Panc1 (cell line): ENCODE results near the gene DAPK2. TPM values are rescaled to one million over a fixed set of nuclear protein-coding genes. Genes with fewer than 3 reads are reported as not detected.

Source experiments
- ATAC-seq: fragments of 200-7000 bp; cut with Tn5 transposase; 2 replicates; pipeline ENCODE4 v1.9.1; 2020; ENCODE audit warnings: mild to moderate bottlenecking, moderate library complexity
- BruUV-seq: library from RNA; stranded (reverse); fragments of 400-500 nt; replicated peaks from 2 replicates; lab custom pipeline; 2021; lab: Mats Ljungman, UMichigan
- CTCF ChIA-PET: fragments of 300-600 bp; sonication (Branson Sonifier 250); formaldehyde crosslinking; loops from one replicate; lab custom pipeline; 2022; ENCODE audit warnings: antibody characterized with exemption; lab: Charles Lee
- POLR2A ChIA-PET: fragments of 300-600 bp; sonication (Branson Sonifier 250); formaldehyde crosslinking; loops from one replicate; lab custom pipeline; 2022; ENCODE audit warnings: antibody characterized with exemption; lab: Charles Lee
- DNase-seq: peaks from one replicate; pipeline ENCODE4 v3.0.0-alpha.2; 2010; ENCODE audit warnings: low read depth, low spot score
- H3K27ac ChIP-seq: 2 replicates; pipeline ENCODE4 v1.5.1; 2011; ENCODE audit warnings: mild to moderate bottlenecking, low read length, inconsistent platforms
- H3K27me3 ChIP-seq: fragments of 200-500 bp; sonication (Bioruptor generic); 2 replicates; pipeline ENCODE4 v1.6.0; 2014; ENCODE audit warnings: low read length, inconsistent platforms; ENCODE audit not compliant: control insufficient read depth, insufficient read depth
- H3K36me3 ChIP-seq: fragments of 200-500 bp; sonication (Bioruptor generic); 2 replicates; pipeline ENCODE4 v1.5.1; 2014; ENCODE audit warnings: inconsistent platforms, mild to moderate bottlenecking, low read length, moderate library complexity; ENCODE audit not compliant: control insufficient read depth, insufficient read depth
- H3K4me1 ChIP-seq: 2 replicates; pipeline ENCODE4 v1.5.1; 2011; ENCODE audit warnings: inconsistent platforms, mild to moderate bottlenecking, low read length, moderate library complexity; ENCODE audit not compliant: control insufficient read depth, insufficient read depth
- H3K4me3 ChIP-seq, 2 experiments: 2 replicates each; pipeline ENCODE4 v1.5.1; 2011 to 2012; ENCODE audit warnings: low read depth in 2 of 2, low read length in 2 of 2, mild to moderate bottlenecking in 2 of 2, inconsistent platforms in 1 of 2, moderate library complexity in 1 of 2
- H3K9me3 ChIP-seq: fragments of 200-500 bp; sonication (Bioruptor generic); 2 replicates; pipeline ENCODE4 v1.5.1; 2014; ENCODE audit warnings: low read depth, mild to moderate bottlenecking, inconsistent platforms, low read length, moderate library complexity; ENCODE audit not compliant: control insufficient read depth, insufficient read depth
- CTCF ChIP-seq: fragments of 450-650 bp; IDR thresholded peaks from 2 replicates; pipeline ENCODE4 v1.5.1; 2017; ENCODE audit warnings: mild to moderate bottlenecking
- POLR2AphosphoS5 ChIP-seq: IDR thresholded peaks from 2 replicates; pipeline ENCODE4 v1.6.1; 2012; ENCODE audit warnings: mild to moderate bottlenecking, low read depth, low read length, moderate library complexity
- SIN3A ChIP-seq: IDR thresholded peaks from 2 replicates; pipeline ENCODE4 v1.6.1; 2012; ENCODE audit warnings: low read depth, mild to moderate bottlenecking, low read length, moderate library complexity, borderline replicate concordance; ENCODE audit not compliant: insufficient read depth
- TCF7L2 ChIP-seq: IDR thresholded peaks from 2 replicates; pipeline ENCODE4 v1.6.1; 2011; ENCODE audit warnings: mild to moderate bottlenecking, low read depth, low read length, inconsistent platforms
- in situ Hi-C: cut with HindIII; loops from 2 replicates; pipeline ENCODE4 v1.10.0; 2016; ENCODE audit warnings: low sequenced_read_pairs, low pct_unique_long_range_greater_than_20kb
- intact Hi-C: fragments of 100-400 bp; cut with micrococcal nuclease; formaldehyde crosslinking; loops from one replicate; pipeline ENCODE4 v1.10.0; 2022; ENCODE audit not compliant: unreplicated experiment
- total RNA-seq: library from RNA; stranded (reverse); gene quantifications from one replicate; pipeline ENCODE4 v1.2.1, GENCODE V29; 2021; ENCODE audit not compliant: unreplicated experiment
- TF ChIP-seq, protein P1 (sequence below), 2 experiments: IDR thresholded peaks; 2 replicates each; pipeline ENCODE4 v1.6.1; 2011 to 2012; ENCODE audit warnings: low read depth in 2 of 2, control low read depth in 1 of 2, low read length in 1 of 2, mild to moderate bottlenecking in 1 of 2, moderate library complexity in 1 of 2; ENCODE audit not compliant: insufficient read depth in 1 of 2

Gene DAPK2
- total RNA-seq, 1 experiment from 2014 or later, result 10.2 TPM

DNA sequence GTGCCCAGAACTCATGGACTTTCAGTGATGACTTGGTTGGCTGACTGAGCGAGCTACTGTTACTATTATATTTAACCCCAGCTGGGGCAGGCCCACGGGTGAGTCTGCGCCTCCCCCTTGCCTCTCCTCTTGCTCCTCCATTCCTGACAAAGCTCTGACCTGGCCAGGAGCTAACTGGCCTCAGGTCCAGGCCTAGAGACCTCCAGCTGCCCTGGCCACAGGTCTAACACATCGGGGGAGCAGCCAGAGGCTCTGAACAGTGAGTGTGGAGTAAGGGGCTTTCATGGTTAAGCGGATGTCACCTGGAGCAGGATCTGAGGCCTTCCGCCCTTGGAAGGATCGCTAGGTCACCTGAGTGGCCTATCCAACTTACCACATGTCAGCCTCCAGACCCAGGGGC, 116.3 kb downstream of the DAPK2 start:
- in situ Hi-C loops, result no loop called here
- no peak for TF ChIP-seq CTCF
- TF ChIP-seq POLR2AphosphoS5, result no peak
- TF ChIP-seq, protein P1, sequence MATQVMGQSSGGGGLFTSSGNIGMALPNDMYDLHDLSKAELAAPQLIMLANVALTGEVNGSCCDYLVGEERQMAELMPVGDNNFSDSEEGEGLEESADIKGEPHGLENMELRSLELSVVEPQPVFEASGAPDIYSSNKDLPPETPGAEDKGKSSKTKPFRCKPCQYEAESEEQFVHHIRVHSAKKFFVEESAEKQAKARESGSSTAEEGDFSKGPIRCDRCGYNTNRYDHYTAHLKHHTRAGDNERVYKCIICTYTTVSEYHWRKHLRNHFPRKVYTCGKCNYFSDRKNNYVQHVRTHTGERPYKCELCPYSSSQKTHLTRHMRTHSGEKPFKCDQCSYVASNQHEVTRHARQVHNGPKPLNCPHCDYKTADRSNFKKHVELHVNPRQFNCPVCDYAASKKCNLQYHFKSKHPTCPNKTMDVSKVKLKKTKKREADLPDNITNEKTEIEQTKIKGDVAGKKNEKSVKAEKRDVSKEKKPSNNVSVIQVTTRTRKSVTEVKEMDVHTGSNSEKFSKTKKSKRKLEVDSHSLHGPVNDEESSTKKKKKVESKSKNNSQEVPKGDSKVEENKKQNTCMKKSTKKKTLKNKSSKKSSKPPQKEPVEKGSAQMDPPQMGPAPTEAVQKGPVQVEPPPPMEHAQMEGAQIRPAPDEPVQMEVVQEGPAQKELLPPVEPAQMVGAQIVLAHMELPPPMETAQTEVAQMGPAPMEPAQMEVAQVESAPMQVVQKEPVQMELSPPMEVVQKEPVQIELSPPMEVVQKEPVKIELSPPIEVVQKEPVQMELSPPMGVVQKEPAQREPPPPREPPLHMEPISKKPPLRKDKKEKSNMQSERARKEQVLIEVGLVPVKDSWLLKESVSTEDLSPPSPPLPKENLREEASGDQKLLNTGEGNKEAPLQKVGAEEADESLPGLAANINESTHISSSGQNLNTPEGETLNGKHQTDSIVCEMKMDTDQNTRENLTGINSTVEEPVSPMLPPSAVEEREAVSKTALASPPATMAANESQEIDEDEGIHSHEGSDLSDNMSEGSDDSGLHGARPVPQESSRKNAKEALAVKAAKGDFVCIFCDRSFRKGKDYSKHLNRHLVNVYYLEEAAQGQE (IDR thresholded peaks at IDR 0.05; ENCODE audit: insufficient read depth in 1 of 2, low read depth in 2 of 2, low read length in 1 of 2), result no peak
- TF ChIP-seq SIN3A, result no peak
- no peak for TF ChIP-seq TCF7L2
- ChIA-PET CTCF (no interaction called here), POLR2A (no interaction called here)
- intact Hi-C loops, result no loop called here
- Histone ChIP-seq H3K4me1 (no peaks in the 10 kb centered on the region), H3K4me3 (no peak overlapping the region), H3K9me3 (no peaks in the 10 kb centered on the region), H3K27ac (no peak overlapping the region), H3K36me3 (no peaks in the 10 kb centered on the region), H3K27me3 (no peaks in the 10 kb centered on the region)
- BruUV-seq, result no TSS peak
- ATAC-seq, result no peak
- no peak for DNase-seq

DNA sequence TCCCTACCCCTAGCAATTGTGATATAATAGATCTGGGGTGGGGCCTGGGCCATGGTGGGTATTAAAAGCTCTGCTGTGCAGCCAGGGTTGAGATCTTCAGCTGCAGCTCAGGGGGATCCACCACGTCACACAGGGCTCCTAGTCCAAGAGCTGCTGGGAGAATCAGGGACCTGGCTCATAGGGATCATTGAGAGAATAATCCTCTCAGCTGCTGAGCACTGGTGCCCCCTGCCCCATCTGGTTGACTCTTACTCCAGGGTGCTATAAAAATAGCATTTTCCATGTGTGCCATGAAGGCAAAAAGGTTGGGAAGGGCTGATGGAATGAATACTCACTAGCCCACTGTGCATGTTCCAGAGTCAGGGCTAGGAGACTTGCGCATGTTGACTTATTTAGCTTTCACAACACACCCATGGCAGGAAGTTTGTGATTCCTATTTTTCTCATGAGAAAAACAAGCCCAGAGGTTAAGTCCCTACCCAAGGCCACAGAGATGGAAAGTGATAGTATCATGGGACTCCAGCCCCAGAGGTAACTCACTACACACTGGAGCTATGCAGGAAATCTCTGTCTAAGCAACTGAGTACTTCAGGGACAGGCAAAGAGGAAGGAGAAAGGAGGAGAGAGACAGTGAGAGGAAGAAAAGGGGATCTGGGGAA, 118.0 kb downstream of the DAPK2 start:
- ATAC-seq, result no peak
- Histone ChIP-seq H3K4me3 (no peak overlapping the region), H3K27ac (no peak overlapping the region), H3K27me3 (no peaks in the 10 kb centered on the region), H3K36me3 (no peaks in the 10 kb centered on the region), H3K4me1 (no peaks in the 10 kb centered on the region), H3K9me3 (no peaks in the 10 kb centered on the region)
- BruUV-seq, result no TSS peak
- in situ Hi-C loops (no loop called here), intact Hi-C loops (no loop called here)
- DNase-seq, result no peak
- TF ChIP-seq, protein P1 (IDR thresholded peaks at IDR 0.05; ENCODE audit: insufficient read depth in 1 of 2, low read depth in 2 of 2, low read length in 1 of 2), result no peak
- TF ChIP-seq SIN3A, result no peak
- ChIA-PET CTCF (no interaction called here), POLR2A (no interaction called here)
